ENCODE data around the gene AMZ2. TPM values are rescaled to one million over a fixed set of nuclear protein-coding genes. Genes with fewer than 3 reads are reported as not detected.
"Not testable (repeated sequence)": the region's sequence is repeated elsewhere in the genome, so short reads cannot be mapped to it uniquely, and the experiment has no call there.

AMZ2 gene
- total RNA-seq, 1 donor from 2014 or later, result 50.5 TPM

- peaks cover 9% of the 10 kb centered on the region for H3K4me1 ChIP-seq
- no peak overlapping the region for H3K4me3 ChIP-seq
- peaks cover 7% of the 10 kb centered on the region for H3K36me3 ChIP-seq
- intact Hi-C loops (cut with DNase I), result no loop called here
- H3K9me3 ChIP-seq, result no peaks in the 10 kb centered on the region
- TF ChIP-seq CTCF (IDR thresholded peaks at IDR 0.05), result no peak
- DNase-seq (no peak), ATAC-seq (no peak)
- H3K27me3 ChIP-seq, result no peaks in the 10 kb centered on the region
- H3K27ac ChIP-seq, result no peak overlapping the region
Measured at GRCh38 chr17:68210570-68211315, 37.1 kb upstream of the AMZ2 start.

GRCh38 chr17:68213428-68214411, 34.1 kb upstream of the AMZ2 start:
- intact Hi-C loops (cut with DNase I); DNase-seq; H3K27ac ChIP-seq; H3K36me3 ChIP-seq; H3K27me3 ChIP-seq; H3K4me3 ChIP-seq; H3K4me1 ChIP-seq; H3K9me3 ChIP-seq: not testable (repeated sequence)
- ATAC-seq, result peak; percentile 81

GRCh38 chr17:68215453-68215852, 32.4 kb upstream of the AMZ2 start:
- DNase-seq; H3K4me3 ChIP-seq; H3K4me1 ChIP-seq; H3K9me3 ChIP-seq; H3K27me3 ChIP-seq; H3K36me3 ChIP-seq; ATAC-seq; H3K27ac ChIP-seq; intact Hi-C loops (cut with DNase I): not testable (repeated sequence)

GRCh38 chr17:68219429-68219828, 28.4 kb upstream of the AMZ2 start:
- H3K4me1 ChIP-seq; H3K27ac ChIP-seq; intact Hi-C loops (cut with DNase I); H3K9me3 ChIP-seq; H3K4me3 ChIP-seq; H3K36me3 ChIP-seq; ATAC-seq; DNase-seq; H3K27me3 ChIP-seq: not testable (repeated sequence)

GRCh38 chr17:68220186-68220585, 27.7 kb upstream of the AMZ2 start:
- ATAC-seq; H3K4me3 ChIP-seq; H3K27me3 ChIP-seq; DNase-seq; H3K36me3 ChIP-seq; intact Hi-C loops (cut with DNase I); H3K9me3 ChIP-seq; H3K27ac ChIP-seq; H3K4me1 ChIP-seq: not testable (repeated sequence)

- H3K4me1 ChIP-seq; H3K9me3 ChIP-seq; DNase-seq; H3K27me3 ChIP-seq; H3K4me3 ChIP-seq; intact Hi-C loops (cut with DNase I); ATAC-seq; H3K27ac ChIP-seq; H3K36me3 ChIP-seq: not testable (repeated sequence)
Measured at GRCh38 chr17:68220786-68221185, 27.1 kb upstream of the AMZ2 start.

- Histone ChIP-seq H3K4me3 (no peak overlapping the region), H3K9me3 (no peaks in the 10 kb centered on the region), H3K27me3 (no peaks in the 10 kb centered on the region), H3K27ac (no peak overlapping the region), H3K36me3 (no peaks in the 10 kb centered on the region), H3K4me1 (no peaks in the 10 kb centered on the region)
- ATAC-seq, result no peak
- intact Hi-C loops (cut with DNase I), result no loop called here
- DNase-seq, result no peak
- TF ChIP-seq CTCF (IDR thresholded peaks at IDR 0.05), result no peak
Measured at GRCh38 chr17:68221786-68222185, 26.1 kb upstream of the AMZ2 start.

GRCh38 chr17:68222606-68223005, 25.2 kb upstream of the AMZ2 start:
- Histone ChIP-seq H3K4me1 (no peaks in the 10 kb centered on the region), H3K27ac (no peak overlapping the region), H3K36me3 (no peaks in the 10 kb centered on the region), H3K27me3 (no peaks in the 10 kb centered on the region), H3K4me3 (no peak overlapping the region), H3K9me3 (no peaks in the 10 kb centered on the region)
- intact Hi-C loops (cut with DNase I), result no loop called here
- no peak for TF ChIP-seq CTCF (IDR thresholded peaks at IDR 0.05)
- peak; percentile 45 for ATAC-seq
- DNase-seq, result no peak

- H3K27ac ChIP-seq; ATAC-seq; intact Hi-C loops (cut with DNase I): not testable (repeated sequence)
Measured at GRCh38 chr17:68225055-68225454, 22.8 kb upstream of the AMZ2 start.

GRCh38 chr17:68228039-68228680, 19.7 kb upstream of the AMZ2 start:
- H3K9me3 ChIP-seq; DNase-seq; H3K36me3 ChIP-seq; H3K27ac ChIP-seq; intact Hi-C loops (cut with DNase I); H3K4me1 ChIP-seq; H3K4me3 ChIP-seq; H3K27me3 ChIP-seq: not testable (repeated sequence)
- ATAC-seq, result peak; percentile 82

More at GRCh38 chr17:68225055-68225454, 22.8 kb upstream of the AMZ2 start:
- not testable (repeated sequence) for H3K4me1 ChIP-seq, H3K36me3 ChIP-seq, DNase-seq, H3K9me3 ChIP-seq, H3K4me3 ChIP-seq, H3K27me3 ChIP-seq
